Measurements from ENCODE around the gene RCSD1. TPM values are rescaled to one million over a fixed set of nuclear protein-coding genes. Genes with fewer than 3 reads are reported as not detected.

The RCSD1 gene
- total RNA-seq, 1 donor from 2014 or later = 0.98 TPM

- TF ChIP-seq, protein P1, sequence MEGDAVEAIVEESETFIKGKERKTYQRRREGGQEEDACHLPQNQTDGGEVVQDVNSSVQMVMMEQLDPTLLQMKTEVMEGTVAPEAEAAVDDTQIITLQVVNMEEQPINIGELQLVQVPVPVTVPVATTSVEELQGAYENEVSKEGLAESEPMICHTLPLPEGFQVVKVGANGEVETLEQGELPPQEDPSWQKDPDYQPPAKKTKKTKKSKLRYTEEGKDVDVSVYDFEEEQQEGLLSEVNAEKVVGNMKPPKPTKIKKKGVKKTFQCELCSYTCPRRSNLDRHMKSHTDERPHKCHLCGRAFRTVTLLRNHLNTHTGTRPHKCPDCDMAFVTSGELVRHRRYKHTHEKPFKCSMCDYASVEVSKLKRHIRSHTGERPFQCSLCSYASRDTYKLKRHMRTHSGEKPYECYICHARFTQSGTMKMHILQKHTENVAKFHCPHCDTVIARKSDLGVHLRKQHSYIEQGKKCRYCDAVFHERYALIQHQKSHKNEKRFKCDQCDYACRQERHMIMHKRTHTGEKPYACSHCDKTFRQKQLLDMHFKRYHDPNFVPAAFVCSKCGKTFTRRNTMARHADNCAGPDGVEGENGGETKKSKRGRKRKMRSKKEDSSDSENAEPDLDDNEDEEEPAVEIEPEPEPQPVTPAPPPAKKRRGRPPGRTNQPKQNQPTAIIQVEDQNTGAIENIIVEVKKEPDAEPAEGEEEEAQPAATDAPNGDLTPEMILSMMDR (IDR thresholded peaks at IDR 0.05; ENCODE audit: insufficient read depth, low read depth, low read length) = no peak
- TF ChIP-seq EZH2 (IDR thresholded peaks at IDR 0.05; ENCODE audit: insufficient read depth, low read length) = no peak
- DNase-seq (ENCODE audit: low read depth) (no peak), FAIRE-seq (no peak)
- Mint-ChIP-seq H3K9me3 (ENCODE audit: unreplicated experiment) (peaks cover 10% of the 10 kb centered on the region), H3K4me3 (ENCODE audit: unreplicated experiment) (no peak overlapping the region), H3K36me3 (ENCODE audit: low read depth, unreplicated experiment) (no peaks in the 10 kb centered on the region), H3K4me1 (ENCODE audit: low read depth, unreplicated experiment) (no peaks in the 10 kb centered on the region), H3K27me3 (ENCODE audit: low read depth, unreplicated experiment) (peaks cover 11% of the 10 kb centered on the region), H3K27ac (ENCODE audit: unreplicated experiment) (no peak overlapping the region)
- H3K27me3 ChIP-seq (ENCODE audit: insufficient read depth, low read length) = no peaks in the 10 kb centered on the region
- no peaks in the 10 kb centered on the region for H3K4me1 ChIP-seq (ENCODE audit: insufficient read depth, low read length)
- H2AFZ ChIP-seq (ENCODE audit: low read depth, low read length) = no peak overlapping the region
- no peak overlapping the region for H3K4me3 ChIP-seq (ENCODE audit: insufficient read depth, low read depth, low read length)
- H3K79me2 ChIP-seq (ENCODE audit: insufficient read depth, low read length) = no peaks in the 10 kb centered on the region
- H3K9me3 ChIP-seq (ENCODE audit: insufficient read depth, low read depth, low read length) = no peaks in the 10 kb centered on the region
- H3K27ac ChIP-seq (ENCODE audit: low read depth, low read length) = no peak overlapping the region
- H3K36me3 ChIP-seq (ENCODE audit: insufficient read depth, low read length) = no peaks in the 10 kb centered on the region
- no peak overlapping the region for H3K9ac ChIP-seq (ENCODE audit: low read length)
- no peaks in the 10 kb centered on the region for H4K20me1 ChIP-seq (ENCODE audit: insufficient read depth, low read length)
- H3K4me2 ChIP-seq (ENCODE audit: low read length) = no peak overlapping the region
These were observed 45.5 kb upstream of the RCSD1 start for GRCh38 chr1:167584581-167584980.

GRCh38 chr1:167587342-167587741 is 42.7 kb upstream of the RCSD1 start:
- TF ChIP-seq, protein P1 (IDR thresholded peaks at IDR 0.05; ENCODE audit: insufficient read depth, low read depth, low read length) = no peak
- no peak for TF ChIP-seq EZH2 (IDR thresholded peaks at IDR 0.05; ENCODE audit: insufficient read depth, low read length)
- H3K4me2 ChIP-seq (ENCODE audit: low read length) = no peak overlapping the region

GRCh38 chr1:167587872-167588271 is 42.2 kb upstream of the RCSD1 start:
- Histone ChIP-seq H2AFZ (ENCODE audit: low read depth, low read length) (no peak overlapping the region), H3K9me3 (ENCODE audit: insufficient read depth, low read depth, low read length) (no peaks in the 10 kb centered on the region), H3K9ac (ENCODE audit: low read length) (no peak overlapping the region), H3K27ac (ENCODE audit: low read depth, low read length) (no peak overlapping the region), H3K4me1 (ENCODE audit: insufficient read depth, low read length) (no peaks in the 10 kb centered on the region), H3K4me2 (ENCODE audit: low read length) (no peak overlapping the region), H3K79me2 (ENCODE audit: insufficient read depth, low read length) (no peaks in the 10 kb centered on the region), H4K20me1 (ENCODE audit: insufficient read depth, low read length) (no peaks in the 10 kb centered on the region), H3K27me3 (ENCODE audit: insufficient read depth, low read length) (no peaks in the 10 kb centered on the region), H3K4me3 (ENCODE audit: insufficient read depth, low read depth, low read length) (no peak overlapping the region), H3K36me3 (ENCODE audit: insufficient read depth, low read length) (no peaks in the 10 kb centered on the region)
- Mint-ChIP-seq H3K27me3 (ENCODE audit: low read depth, unreplicated experiment) (peaks cover 10% of the 10 kb centered on the region), H3K9me3 (ENCODE audit: unreplicated experiment) (peaks cover 10% of the 10 kb centered on the region), H3K4me3 (ENCODE audit: unreplicated experiment) (no peak overlapping the region), H3K4me1 (ENCODE audit: low read depth, unreplicated experiment) (no peaks in the 10 kb centered on the region), H3K36me3 (ENCODE audit: low read depth, unreplicated experiment) (no peaks in the 10 kb centered on the region), H3K27ac (ENCODE audit: unreplicated experiment) (no peak overlapping the region)
- no peak for FAIRE-seq
- no peak for DNase-seq (ENCODE audit: low read depth)
- TF ChIP-seq EZH2 (IDR thresholded peaks at IDR 0.05; ENCODE audit: insufficient read depth, low read length) = no peak
- TF ChIP-seq, protein P1 (IDR thresholded peaks at IDR 0.05; ENCODE audit: insufficient read depth, low read depth, low read length) = no peak

More at GRCh38 chr1:167587342-167587741, 42.7 kb upstream of the RCSD1 start:
- Histone ChIP-seq H3K27me3 (ENCODE audit: insufficient read depth, low read length) (no peaks in the 10 kb centered on the region), H3K79me2 (ENCODE audit: insufficient read depth, low read length) (no peaks in the 10 kb centered on the region), H3K36me3 (ENCODE audit: insufficient read depth, low read length) (no peaks in the 10 kb centered on the region), H3K27ac (ENCODE audit: low read depth, low read length) (no peak overlapping the region), H3K9me3 (ENCODE audit: insufficient read depth, low read depth, low read length) (no peaks in the 10 kb centered on the region), H3K9ac (ENCODE audit: low read length) (no peak overlapping the region), H3K4me1 (ENCODE audit: insufficient read depth, low read length) (no peaks in the 10 kb centered on the region), H2AFZ (ENCODE audit: low read depth, low read length) (no peak overlapping the region), H4K20me1 (ENCODE audit: insufficient read depth, low read length) (no peaks in the 10 kb centered on the region), H3K4me3 (ENCODE audit: insufficient read depth, low read depth, low read length) (no peak overlapping the region)
- no peak overlapping the region for H3K27ac Mint-ChIP-seq (ENCODE audit: unreplicated experiment)
- DNase-seq (ENCODE audit: low read depth) (no peak), FAIRE-seq (no peak)
- no peaks in the 10 kb centered on the region for H3K36me3 Mint-ChIP-seq (ENCODE audit: low read depth, unreplicated experiment)
- H3K9me3 Mint-ChIP-seq (ENCODE audit: unreplicated experiment) = peaks cover 10% of the 10 kb centered on the region
- H3K4me3 Mint-ChIP-seq (ENCODE audit: unreplicated experiment) = no peak overlapping the region
- peaks cover 10% of the 10 kb centered on the region for H3K27me3 Mint-ChIP-seq (ENCODE audit: low read depth, unreplicated experiment)
- H3K4me1 Mint-ChIP-seq (ENCODE audit: low read depth, unreplicated experiment) = no peaks in the 10 kb centered on the region

Measured in astrocyte (in vitro differentiated cells and primary cell).